HFF-Myc (cell line): Measurements from ENCODE around the gene RABGAP1.

Experiments used
- DNase-seq: peaks from one replicate; pipeline ENCODE4 v3.0.0-alpha.2; 2011; ENCODE audit warnings: low read depth; ENCODE audit errors: extremely low read depth
- H3K4me3 ChIP-seq: replicated peaks from 2 replicates; pipeline ENCODE4 v1.5.1; 2011; ENCODE audit warnings: low read depth, mild to moderate bottlenecking, control low read depth, low read length
- TF ChIP-seq, protein P1 (sequence below): IDR thresholded peaks from 2 replicates; pipeline ENCODE4 v1.5.1; 2012; ENCODE audit warnings: mild to moderate bottlenecking, low read depth, low read length, control low read depth; ENCODE audit errors: missing control alignments

RABGAP1 gene

DNA sequence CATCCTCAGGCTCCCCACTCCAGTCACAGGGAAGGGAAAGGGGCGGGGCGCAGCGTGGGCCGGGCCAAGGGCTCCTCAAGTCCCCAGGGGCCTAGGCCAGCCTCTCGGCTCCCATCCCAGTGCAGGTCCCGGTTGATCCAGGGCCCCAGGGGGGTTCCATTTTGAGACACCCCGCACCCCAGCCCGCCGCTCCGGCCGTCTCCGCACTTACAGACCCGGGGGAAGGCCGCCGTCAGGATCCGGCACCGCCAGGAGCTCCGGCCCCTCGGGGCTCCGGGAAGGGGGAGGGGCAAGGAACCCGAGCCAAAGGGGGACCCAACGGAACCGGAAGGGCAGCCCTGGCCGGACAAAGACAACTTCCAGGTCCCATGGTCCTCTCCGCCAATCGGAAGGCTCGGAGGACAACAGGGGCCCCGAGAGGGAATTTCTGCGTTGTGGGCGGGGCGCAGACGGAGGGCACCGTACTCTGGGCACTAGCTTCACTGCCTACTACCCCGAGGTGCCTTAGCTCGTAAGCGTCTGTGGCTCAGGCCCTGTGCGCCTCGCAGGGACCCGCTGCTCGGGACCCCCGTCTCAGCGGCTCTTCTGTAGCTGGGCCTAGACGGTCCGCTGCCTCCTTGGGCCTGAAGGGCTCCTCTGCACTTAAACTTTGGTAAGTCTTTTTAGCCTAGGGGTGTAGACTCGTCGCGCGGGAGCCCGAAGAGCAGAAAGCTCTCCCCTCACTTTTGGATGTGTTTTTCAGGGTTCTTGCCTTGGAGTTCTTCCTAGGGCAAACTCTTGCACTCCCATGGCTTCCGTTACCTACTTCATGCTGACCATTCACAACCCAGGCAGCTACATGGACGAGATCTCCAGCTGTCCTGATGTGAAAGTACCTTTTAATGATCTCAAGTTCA, 9.3 kb upstream of the RABGAP1 start, which contains the start of gene ZBTB26:
Gene ZBTB26, minus strand, starts transcription at position 287 of the 896 bp plus-strand sequence. CDS start 11,578 bp downstream, outside the sequence.
- peak within 1 kb of the TSS; percentile 98 for H3K4me3 ChIP-seq
- TF ChIP-seq, protein P1, sequence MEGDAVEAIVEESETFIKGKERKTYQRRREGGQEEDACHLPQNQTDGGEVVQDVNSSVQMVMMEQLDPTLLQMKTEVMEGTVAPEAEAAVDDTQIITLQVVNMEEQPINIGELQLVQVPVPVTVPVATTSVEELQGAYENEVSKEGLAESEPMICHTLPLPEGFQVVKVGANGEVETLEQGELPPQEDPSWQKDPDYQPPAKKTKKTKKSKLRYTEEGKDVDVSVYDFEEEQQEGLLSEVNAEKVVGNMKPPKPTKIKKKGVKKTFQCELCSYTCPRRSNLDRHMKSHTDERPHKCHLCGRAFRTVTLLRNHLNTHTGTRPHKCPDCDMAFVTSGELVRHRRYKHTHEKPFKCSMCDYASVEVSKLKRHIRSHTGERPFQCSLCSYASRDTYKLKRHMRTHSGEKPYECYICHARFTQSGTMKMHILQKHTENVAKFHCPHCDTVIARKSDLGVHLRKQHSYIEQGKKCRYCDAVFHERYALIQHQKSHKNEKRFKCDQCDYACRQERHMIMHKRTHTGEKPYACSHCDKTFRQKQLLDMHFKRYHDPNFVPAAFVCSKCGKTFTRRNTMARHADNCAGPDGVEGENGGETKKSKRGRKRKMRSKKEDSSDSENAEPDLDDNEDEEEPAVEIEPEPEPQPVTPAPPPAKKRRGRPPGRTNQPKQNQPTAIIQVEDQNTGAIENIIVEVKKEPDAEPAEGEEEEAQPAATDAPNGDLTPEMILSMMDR = no peak

DNA sequence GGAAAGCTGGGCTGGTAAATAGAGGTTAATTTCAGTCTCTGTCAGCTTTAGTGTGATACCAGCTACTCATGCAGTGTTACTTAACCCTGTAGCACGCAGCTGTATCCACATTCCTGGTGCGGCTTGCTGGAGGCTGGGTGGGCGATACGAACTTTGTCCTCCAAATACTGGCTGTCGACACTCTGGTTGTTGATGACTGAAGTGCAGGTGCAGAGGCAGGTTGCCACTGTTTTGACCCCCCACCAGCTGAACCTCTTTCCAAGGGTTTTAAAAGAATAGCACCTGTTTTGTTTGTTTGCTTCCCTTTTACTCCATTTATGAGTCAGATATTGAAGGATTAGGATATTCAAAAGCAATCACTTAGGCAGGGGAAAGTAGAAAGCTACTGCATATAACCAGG, 4.4 kb upstream of the RABGAP1 start:
- H3K4me3 ChIP-seq = no peak overlapping the region
- TF ChIP-seq, protein P1 = no peak
- DNase-seq = no peak

More for the DNA sequence above, 9.3 kb upstream of the RABGAP1 start, which contains the start of gene ZBTB26:
- peak; percentile 85 for DNase-seq

DNA sequence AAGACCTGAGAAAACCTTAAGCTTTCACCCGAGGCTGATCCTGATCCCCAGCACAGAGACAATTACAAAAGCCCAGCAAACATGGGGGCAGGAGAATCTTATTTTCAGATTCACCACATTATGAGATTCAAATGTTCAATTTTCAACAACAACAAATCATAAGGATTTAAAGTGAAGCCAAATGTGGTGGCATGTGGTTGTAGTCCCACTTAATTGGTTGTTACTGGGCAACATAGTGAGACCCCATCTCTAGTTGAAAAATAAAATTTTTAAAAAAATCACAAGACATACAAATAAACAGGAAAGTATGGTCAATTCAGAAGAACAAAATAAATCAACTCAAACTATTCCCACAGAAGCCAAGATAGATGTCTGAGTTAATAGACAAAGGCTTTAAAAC, 3.9 kb upstream of the RABGAP1 start:
- H3K4me3 ChIP-seq = no peak overlapping the region
- TF ChIP-seq, protein P1 = no peak

GRCh38 chr9:122939601-122940000, 1.2 kb upstream of the RABGAP1 start:
- no peak overlapping the region for H3K4me3 ChIP-seq
- TF ChIP-seq, protein P1 = no peak
- no peak for DNase-seq

More for the DNA sequence above, 3.9 kb upstream of the RABGAP1 start:
- DNase-seq = no peak

GRCh38 chr9:122940454-122940748, 419 bp upstream of the RABGAP1 start:
- TF ChIP-seq, protein P1 = no peak
- DNase-seq = no peak
- H3K4me3 ChIP-seq = 0 out of 2 replicates have a peak overlapping the region, but pooled peaks have one; percentile 10

DNA sequence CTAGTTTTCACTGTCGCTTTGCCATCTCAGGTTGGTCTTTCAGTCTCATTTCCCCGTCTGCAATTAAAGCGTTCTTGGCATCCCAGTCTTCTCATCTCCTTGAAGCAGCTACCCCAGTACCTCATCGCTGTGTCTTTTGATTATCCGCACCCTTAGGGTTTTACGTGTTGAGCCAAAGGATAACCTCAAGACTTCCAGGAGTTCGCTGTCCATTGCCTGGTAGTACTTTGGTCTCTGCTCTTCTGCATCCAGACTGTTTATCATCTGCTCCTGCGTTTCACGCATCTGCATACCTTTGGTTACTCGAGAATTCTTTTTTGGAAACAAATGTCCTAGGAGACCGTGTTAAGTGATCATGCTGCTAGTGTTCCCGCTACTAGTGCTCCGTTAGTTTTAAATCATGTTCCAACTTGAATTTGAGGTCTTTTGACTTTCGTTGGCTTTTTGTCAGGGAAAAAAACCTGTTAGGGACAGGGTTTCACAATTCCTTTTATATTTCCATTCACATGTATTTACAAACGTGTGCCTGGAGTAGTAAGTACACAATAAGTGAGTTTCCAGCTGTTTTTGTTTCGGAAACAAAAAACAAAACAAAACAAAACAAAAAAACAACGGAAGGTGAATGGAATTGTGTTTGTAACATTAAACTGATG, 888 bp downstream of the RABGAP1 start:
- TF ChIP-seq, protein P1 = no peak
- H3K4me3 ChIP-seq = peak overlapping the region; percentile 87
- no peak for DNase-seq
